Renal cortex interstitium (tissue), 15 donors: Measurements from ENCODE around the gene GPR6. TPM values are rescaled to one million over a fixed set of nuclear protein-coding genes. Genes with fewer than 3 reads are reported as not detected.
A peak's percentile ranks its signal among the peaks of the same experiment; 100 is the strongest.

Source experiments
- DNase-seq, 11 donors: peaks; one replicate each; pipeline ENCODE4 v3.0.0-alpha.2; 2013; ENCODE audit warnings: low read depth in 9 of 11, low spot score in 4 of 11; ENCODE audit errors: extremely low read depth in 1 of 11
- long read RNA-seq, 16 experiments: transcript quantifications; one replicate each; lab custom pipeline, GENCODE V29; 2026
- polyA plus RNA-seq, 3 donors: library from polyadenylated mRNA; unstranded; fragments of 120-200 nt; gene quantifications; one replicate each; pipeline ENCODE4 v1.2.1, GENCODE V29; 2013; ENCODE audit not compliant: insufficient read length in 3 of 3

Gene GPR6
- not detected for polyA plus RNA-seq
- long read RNA-seq, donor 1: 0 reads
- long read RNA-seq, donor 2: 0 reads
- long read RNA-seq, donor 3: 0 reads
- long read RNA-seq, donor 4: 0 reads
- long read RNA-seq, donor 5: 0 reads
- long read RNA-seq, donor 6: 0 reads
- long read RNA-seq, donor 7: 0 reads
- long read RNA-seq, donor 8: 0 reads
- long read RNA-seq, donor 9: 0 reads
- long read RNA-seq, donor 10: 0 reads
- long read RNA-seq, donor 11: 0 reads
- long read RNA-seq, donor 12: 0 reads
- long read RNA-seq, donor 13: 0 reads
- long read RNA-seq, donor 14: 0 reads
- long read RNA-seq, donor 15: 0 reads
- long read RNA-seq, donor 16: 0 reads

- peak; percentile 60 to 87 (median 80) for DNase-seq
These were observed at the start of gene GPR6 for GRCh38 chr6:109978174-109979032. GPR6 (plus strand) TSS chr6:109978311; CDS start chr6:109979113, 802 bp downstream.

- no peak for DNase-seq
These were observed 43.8 kb upstream of the GPR6 start for GRCh38 chr6:109934293-109934692.

GRCh38 chr6:109939654-109940053 is 38.5 kb upstream of the GPR6 start:
- no peak for DNase-seq

- DNase-seq: no peak
These were observed 33.7 kb upstream of the GPR6 start for GRCh38 chr6:109944448-109944847.

GRCh38 chr6:109945091-109945490 is 33.0 kb upstream of the GPR6 start:
- no peak for DNase-seq

GRCh38 chr6:109946979-109947378 is 31.1 kb upstream of the GPR6 start:
- DNase-seq: no peak

- no peak for DNase-seq
These were observed 28.6 kb upstream of the GPR6 start for GRCh38 chr6:109949281-109950065.

GRCh38 chr6:109955491-109955890 is 22.6 kb upstream of the GPR6 start:
- DNase-seq: no peak

- no peak for DNase-seq
These were observed 19.5 kb upstream of the GPR6 start for GRCh38 chr6:109958626-109959025.

GRCh38 chr6:109961611-109962041 is 16.5 kb upstream of the GPR6 start:
- DNase-seq: no peak

GRCh38 chr6:109962271-109962670 is 15.8 kb upstream of the GPR6 start:
- no peak for DNase-seq

- DNase-seq: no peak
These were observed 14.4 kb upstream of the GPR6 start for GRCh38 chr6:109963598-109964170.

- DNase-seq: no peak
These were observed 13.2 kb upstream of the GPR6 start for GRCh38 chr6:109964949-109965348.

GRCh38 chr6:109966299-109966698 is 11.8 kb upstream of the GPR6 start:
- DNase-seq: no peak

- no peak for DNase-seq
These were observed 329 bp upstream of the GPR6 start for GRCh38 chr6:109977791-109978173.

- DNase-seq: no peak
These were observed 1.2 kb downstream of the GPR6 start for GRCh38 chr6:109979033-109979921.

- no peak for DNase-seq
These were observed 6.3 kb downstream of the GPR6 start for GRCh38 chr6:109984410-109984809.

GRCh38 chr6:109987196-109987595 is 9.1 kb downstream of the GPR6 start:
- no peak for DNase-seq
